CD4-positive, alpha-beta memory T cell (primary cell): Measurements from ENCODE around the gene UBE2E1. TPM values are rescaled to one million over a fixed set of nuclear protein-coding genes. Genes with fewer than 3 reads are reported as not detected.

Experiments used
- CTCF ChIA-PET: fragments of 350-600 bp; sonication (Branson Sonifier 250); formaldehyde crosslinking; loops from one replicate; lab custom pipeline; 2021; ENCODE audit warnings: inconsistent platforms; ENCODE audit not compliant: partially characterized antibody; lab: Charles Lee
- POLR2A ChIA-PET: fragments of 350-600 bp; sonication (Branson Sonifier 250); formaldehyde crosslinking; loops from one replicate; lab custom pipeline; 2021; ENCODE audit not compliant: partially characterized antibody; lab: Charles Lee
- DNase-seq, 5 donors: peaks; one replicate each; pipeline versions ENCODE4 v3.0.0 to v3.0.0-alpha.2; 2020 to 2022; ENCODE audit warnings: mixed read lengths in 1 of 5
- H3K27ac ChIP-seq: one replicate; pipeline ENCODE4 v1.7.0; 2013; ENCODE audit warnings: low read depth, low read length
- H3K27me3 ChIP-seq: 2 replicates; pipeline ENCODE4 v1.7.0; 2013; ENCODE audit warnings: mild to moderate bottlenecking, low read length, moderate library complexity; ENCODE audit not compliant: insufficient read depth
- H3K36me3 ChIP-seq: 2 replicates; pipeline ENCODE4 v1.7.0; 2013; ENCODE audit warnings: mild to moderate bottlenecking, low read length, moderate library complexity; ENCODE audit not compliant: insufficient read depth
- H3K4me1 ChIP-seq: 2 replicates; pipeline ENCODE4 v1.7.0; 2013; ENCODE audit warnings: mild to moderate bottlenecking, low read length, moderate library complexity; ENCODE audit not compliant: insufficient read depth
- H3K4me3 ChIP-seq, 2 donors: one replicate each; pipeline ENCODE4 v1.7.0; 2013; ENCODE audit warnings: low read length in 2 of 2, mild to moderate bottlenecking in 1 of 2
- H3K9me3 ChIP-seq, 2 donors: one replicate each; pipeline ENCODE4 v1.7.0; 2013; ENCODE audit warnings: low read length in 2 of 2, control low read depth in 1 of 2; ENCODE audit not compliant: control insufficient read depth in 1 of 2
- H3K27ac Mint-ChIP-seq, 7 donors: one replicate each; pipeline ENCODE4 v1.8.0; 2020 to 2021; ENCODE audit warnings: mixed read lengths in 7 of 7, mild to moderate bottlenecking in 6 of 7, inconsistent platforms in 3 of 7, moderate library complexity in 3 of 7
- H3K27me3 Mint-ChIP-seq, 2 donors: one replicate each; pipeline ENCODE4 v1.8.0; 2020 to 2021; ENCODE audit warnings: mixed read lengths in 2 of 2
- H3K36me3 Mint-ChIP-seq, 2 donors: one replicate each; pipeline ENCODE4 v1.8.0; 2020 to 2021; ENCODE audit warnings: mixed read lengths in 2 of 2, inconsistent platforms in 1 of 2, mild to moderate bottlenecking in 1 of 2
- H3K4me1 Mint-ChIP-seq, 4 donors: one replicate each; pipeline ENCODE4 v1.8.0; 2020 to 2021; ENCODE audit warnings: mixed read lengths in 4 of 4, mild to moderate bottlenecking in 1 of 4
- H3K4me3 Mint-ChIP-seq, 8 donors: one replicate each; pipeline ENCODE4 v1.8.0; 2020 to 2021; ENCODE audit warnings: mixed read lengths in 8 of 8, mild to moderate bottlenecking in 7 of 8, moderate library complexity in 6 of 8, inconsistent platforms in 3 of 8
- H3K9me3 Mint-ChIP-seq, 8 donors: one replicate each; pipeline ENCODE4 v1.8.0; 2020 to 2021; ENCODE audit warnings: mixed read lengths in 8 of 8, mild to moderate bottlenecking in 5 of 8, inconsistent platforms in 3 of 8, moderate library complexity in 1 of 8
- intact Hi-C: fragments of 100-400 bp; cut with micrococcal nuclease; formaldehyde crosslinking; loops from one replicate; pipeline ENCODE4 v1.15.1; 2023
- polyA plus RNA-seq, 2 donors: library from polyadenylated mRNA; unstranded; fragments of 300-500 nt; fragmentation: Illumina TruSeq; gene quantifications; one replicate each; pipeline ENCODE4 v1.2.3, GENCODE V29; 2021
- total RNA-seq, 2 experiments: library from RNA; stranded (reverse); gene quantifications; one replicate each; pipeline ENCODE4 v1.2.3, GENCODE V29; 2021

The UBE2E1 gene
- total and polyA plus RNA-seq, 4 experiments from 2014 or later: 10.9 to 61.4 (median 35.7) TPM

DNA sequence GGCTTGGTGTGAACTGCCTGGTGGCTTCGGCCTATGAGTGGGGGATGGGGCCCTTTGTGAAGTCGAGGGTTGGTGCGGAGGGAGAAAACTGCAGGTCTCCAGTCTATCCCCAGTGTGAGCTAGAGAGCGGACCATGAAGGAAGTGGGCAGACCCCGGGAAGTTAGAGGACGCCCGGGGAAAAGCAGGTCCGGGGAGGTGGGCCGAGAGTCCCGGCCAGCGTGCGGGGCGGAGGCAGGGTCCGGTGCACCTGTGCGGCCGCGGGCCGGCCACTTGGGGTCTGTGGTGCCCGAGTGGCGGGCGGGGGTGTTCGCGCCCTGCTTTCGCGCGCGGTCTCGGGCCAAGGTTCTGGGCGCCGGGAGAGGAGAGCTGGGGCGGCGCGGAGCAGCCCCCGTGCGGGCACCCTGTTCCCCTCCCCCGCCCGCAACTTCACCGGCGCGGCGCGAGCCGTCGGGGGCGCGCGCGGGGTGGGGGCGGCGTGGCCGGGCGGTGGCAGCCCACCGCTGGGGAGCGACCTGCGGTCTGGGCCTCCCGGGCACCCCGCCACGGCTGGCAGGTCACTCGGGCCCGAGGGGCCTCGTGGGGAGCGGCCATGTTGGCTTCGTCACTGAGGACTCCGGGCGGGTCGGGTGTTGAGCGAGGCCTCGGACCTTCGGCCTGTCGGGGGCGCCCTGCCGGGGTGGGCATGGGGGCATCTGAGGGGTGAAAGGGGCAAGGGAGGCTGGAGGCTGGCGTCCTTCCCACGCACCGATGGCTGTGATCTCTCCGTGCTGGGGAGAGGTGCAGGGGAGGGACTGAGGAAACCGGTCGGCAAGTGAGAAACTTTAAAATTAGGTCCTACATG is 4.8 kb downstream of the UBE2E1 start:
- Histone ChIP-seq H3K36me3 (no peaks in the 10 kb centered on the region), H3K27ac (peak overlapping the region; percentile 60), H3K4me3 (peak overlapping the region; percentile 9 to 58), H3K4me1 (peaks cover 62% of the 10 kb centered on the region), H3K27me3 (no peaks in the 10 kb centered on the region), H3K9me3 (no peaks in the 10 kb centered on the region)
- CTCF ChIA-PET: no interaction called here
- Mint-ChIP-seq H3K4me3 (peak overlapping the region; percentile 95 to 100 (median 98)), H3K4me1 (peaks cover 53 to 75% (median 59%) of the 10 kb centered on the region in 4 donors), H3K27me3 (no peaks in the 10 kb centered on the region), H3K36me3 (peaks cover 0 to 31% of the 10 kb centered on the region in 2 donors), H3K9me3 (no peaks in the 10 kb centered on the region), H3K27ac (peak overlapping the region; percentile 87 to 99 (median 98))
- peak; percentile 28 to 44 (median 38) for DNase-seq
- POLR2A ChIA-PET: interaction anchor here (0.8 to 4.9 kb wide), 2 partner anchors 28 to 107 kb away, joined by 3 to 35 read pairs; partner anchors contain the start of genes NKIRAS1 and RPL15
- intact Hi-C loops: no loop called here

DNA sequence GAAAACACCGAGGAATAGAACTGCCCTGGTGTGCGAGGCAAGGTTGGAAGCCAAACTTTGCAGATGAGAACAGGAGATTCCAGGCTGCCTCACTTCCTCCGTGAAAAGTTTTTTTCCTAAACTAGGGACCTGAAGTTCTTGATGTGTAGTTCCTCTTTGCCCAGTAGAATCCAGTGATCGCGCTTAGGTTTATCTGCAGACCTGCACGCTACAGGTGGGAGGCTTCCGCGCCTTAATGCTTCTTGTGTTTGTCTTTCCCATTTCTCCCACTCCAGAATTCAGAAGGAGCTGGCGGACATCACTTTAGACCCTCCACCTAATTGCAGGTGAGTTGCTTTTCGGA is 5.4 kb downstream of the UBE2E1 start:
- peaks cover 0 to 30% of the 10 kb centered on the region in 2 donors for H3K36me3 Mint-ChIP-seq
- ChIA-PET CTCF (no interaction called here), POLR2A (interaction anchor here (4.9 kb wide), 1 partner anchor 106 kb away, joined by 35 read pairs; the partner anchor contains the start of genes NKIRAS1 and RPL15)
- H3K4me1 Mint-ChIP-seq: peaks cover 53 to 72% (median 61%) of the 10 kb centered on the region in 4 donors
- H3K9me3 Mint-ChIP-seq: no peaks in the 10 kb centered on the region
- intact Hi-C loops: no loop called here
- H3K4me3 ChIP-seq: peak overlapping the region in 1 of 2 donors; percentile 58
- H3K4me1 ChIP-seq: peaks cover 62% of the 10 kb centered on the region
- H3K27ac Mint-ChIP-seq: peak overlapping the region; percentile 71 to 98 (median 96)
- H3K9me3 ChIP-seq: no peaks in the 10 kb centered on the region
- H3K4me3 Mint-ChIP-seq: peak overlapping the region; percentile 95 to 99 (median 97)
- no peaks in the 10 kb centered on the region for H3K27me3 ChIP-seq
- no peaks in the 10 kb centered on the region for H3K36me3 ChIP-seq
- peak in 1 of 5 donors; percentile 35 for DNase-seq
- H3K27ac ChIP-seq: peak overlapping the region; percentile 60
- no peaks in the 10 kb centered on the region for H3K27me3 Mint-ChIP-seq

DNA sequence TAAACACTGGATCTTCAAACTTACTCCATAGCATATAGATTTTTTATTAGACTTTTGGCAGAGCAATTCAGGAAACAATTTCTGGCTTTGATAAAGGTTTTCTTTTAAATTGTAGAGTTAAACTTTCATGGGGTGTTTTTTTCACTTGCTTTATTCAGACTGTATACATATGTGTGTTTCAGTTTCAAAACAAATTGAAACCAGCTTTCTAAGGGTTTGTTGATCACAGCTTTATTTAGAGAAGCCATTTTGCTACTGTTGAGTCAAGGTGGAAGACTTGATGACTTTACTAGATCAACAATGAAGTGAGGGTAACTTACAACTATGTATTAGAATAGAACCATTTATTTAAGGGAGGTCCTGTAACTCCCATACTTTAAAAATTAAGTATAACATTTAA is 6.2 kb downstream of the UBE2E1 start:
- CTCF ChIA-PET: no interaction called here
- H3K4me1 Mint-ChIP-seq: peaks cover 53 to 72% (median 62%) of the 10 kb centered on the region in 4 donors
- peak overlapping the region in 4 of 7 donors; percentile 53 to 95 (median 72) for H3K27ac Mint-ChIP-seq
- H3K4me3 Mint-ChIP-seq: peak overlapping the region; percentile 63 to 99 (median 97)
- H3K9me3 Mint-ChIP-seq: no peaks in the 10 kb centered on the region
- no peaks in the 10 kb centered on the region for H3K27me3 ChIP-seq
- no peak for DNase-seq
- no peak overlapping the region for H3K4me3 ChIP-seq
- POLR2A ChIA-PET: interaction anchor here (4.9 kb wide), 1 partner anchor 105 kb away, joined by 35 read pairs; the partner anchor contains the start of genes NKIRAS1 and RPL15
- intact Hi-C loops: no loop called here
- H3K36me3 Mint-ChIP-seq: peaks cover 0 to 29% of the 10 kb centered on the region in 2 donors
- no peak overlapping the region for H3K27ac ChIP-seq
- no peaks in the 10 kb centered on the region for H3K9me3 ChIP-seq
- no peaks in the 10 kb centered on the region for H3K27me3 Mint-ChIP-seq
- H3K4me1 ChIP-seq: peaks cover 60% of the 10 kb centered on the region
- H3K36me3 ChIP-seq: no peaks in the 10 kb centered on the region

DNA sequence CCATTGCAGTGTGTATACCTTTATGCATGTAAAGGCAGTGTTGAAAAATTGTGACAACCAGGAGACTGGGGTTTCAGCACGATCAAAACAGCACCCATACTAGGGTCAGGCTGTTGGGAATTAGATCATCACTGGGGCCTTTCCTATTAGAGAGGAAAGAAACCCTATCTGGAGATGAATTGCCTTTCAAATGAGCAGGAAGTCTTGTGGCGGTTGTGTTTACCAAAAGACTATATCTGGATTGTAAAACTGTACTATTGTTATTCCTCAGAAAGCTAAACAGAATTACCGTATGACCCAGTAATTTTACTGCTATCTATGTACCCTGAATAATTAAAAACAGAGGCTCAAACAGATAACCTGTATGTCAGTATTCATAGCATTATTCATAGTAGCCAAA is 10.1 kb downstream of the UBE2E1 start:
- Histone ChIP-seq H3K4me1 (peaks cover 38% of the 10 kb centered on the region), H3K36me3 (no peaks in the 10 kb centered on the region), H3K27ac (no peak overlapping the region), H3K27me3 (no peaks in the 10 kb centered on the region), H3K9me3 (no peaks in the 10 kb centered on the region), H3K4me3 (no peak overlapping the region)
- ChIA-PET POLR2A (no interaction called here), CTCF (no interaction called here)
- intact Hi-C loops: no loop called here
- Mint-ChIP-seq H3K4me1 (peaks cover 37 to 65% (median 55%) of the 10 kb centered on the region in 4 donors), H3K36me3 (peaks cover 15 to 25% of the 10 kb centered on the region in 2 donors), H3K4me3 (no peak overlapping the region), H3K27me3 (no peaks in the 10 kb centered on the region), H3K9me3 (no peaks in the 10 kb centered on the region), H3K27ac (peak overlapping the region in 1 of 7 donors; percentile 19)
- no peak for DNase-seq

DNA sequence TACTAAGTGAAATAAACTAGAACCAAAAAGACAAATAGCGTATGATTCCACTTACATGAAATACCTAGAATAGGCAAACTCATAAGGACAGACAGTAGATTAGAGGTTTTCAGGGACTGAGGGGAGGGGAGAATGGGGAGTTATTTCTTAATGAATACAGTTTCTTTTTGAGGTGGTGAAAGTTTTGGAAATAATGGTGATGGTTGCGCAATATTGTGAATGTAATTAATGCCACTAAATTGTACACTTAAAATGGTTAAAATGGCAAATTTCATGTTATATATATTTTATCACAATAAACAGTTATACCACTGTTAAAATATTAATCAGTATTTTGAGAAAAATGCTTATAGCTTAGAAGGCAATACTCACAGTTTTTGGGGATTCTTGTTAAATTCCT is 11.0 kb downstream of the UBE2E1 start:
- H3K36me3 Mint-ChIP-seq: peaks cover 15 to 20% of the 10 kb centered on the region in 2 donors
- CTCF ChIA-PET: interaction anchor here (0.7 kb wide), 1 partner anchor 137 kb away, joined by 3 read pairs; no protein-coding TSS in a partner anchor
- peaks cover 39 to 65% (median 56%) of the 10 kb centered on the region in 4 donors for H3K4me1 Mint-ChIP-seq

DNA sequence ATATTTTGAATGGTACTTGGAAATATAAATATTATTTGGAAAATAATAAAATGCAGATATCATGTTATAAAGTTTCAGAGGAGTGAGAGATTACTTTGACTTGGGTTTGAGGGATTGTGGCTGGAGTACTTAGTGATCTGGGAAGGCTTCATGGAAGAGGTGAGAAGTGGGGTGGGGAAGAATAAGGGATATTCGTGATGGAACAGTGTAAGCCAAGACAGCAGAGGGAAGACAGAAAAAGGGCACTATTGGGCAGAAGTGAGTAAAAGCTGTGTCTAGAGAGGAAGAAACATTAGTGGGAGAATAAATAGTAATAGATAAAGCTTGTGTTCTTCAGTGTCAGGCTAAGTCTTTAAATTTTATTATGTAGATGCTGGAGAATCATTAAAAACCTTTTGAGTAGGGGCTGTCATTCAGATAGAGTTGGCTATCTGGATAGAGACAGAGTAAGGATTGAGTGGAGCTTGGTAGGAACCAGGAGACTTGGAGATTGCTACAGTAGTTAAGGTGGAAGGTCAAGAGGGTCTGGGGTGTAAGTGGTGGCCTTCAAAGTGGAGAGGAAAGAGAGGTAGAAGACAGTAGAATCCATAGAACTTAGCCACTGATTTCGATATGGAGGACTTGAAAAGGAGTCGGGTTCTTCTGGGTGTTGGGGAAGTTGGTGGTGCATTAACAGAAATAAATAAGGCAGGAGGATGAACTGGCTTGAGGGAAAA is 11.9 kb downstream of the UBE2E1 start:
- ChIA-PET CTCF (no interaction called here), POLR2A (no interaction called here)
- Histone ChIP-seq H3K27me3 (no peaks in the 10 kb centered on the region), H3K9me3 (no peaks in the 10 kb centered on the region), H3K36me3 (no peaks in the 10 kb centered on the region), H3K4me3 (no peak overlapping the region), H3K4me1 (peaks cover 22% of the 10 kb centered on the region), H3K27ac (no peak overlapping the region)
- peak overlapping the region in 3 of 7 donors; percentile 15 to 32 (median 31) for H3K27ac Mint-ChIP-seq
- no peaks in the 10 kb centered on the region for H3K27me3 Mint-ChIP-seq
- intact Hi-C loops: no loop called here
- peak overlapping the region in 3 of 8 donors; percentile 0 to 4 (median 2) for H3K4me3 Mint-ChIP-seq
- H3K36me3 Mint-ChIP-seq: peaks cover 12 to 15% of the 10 kb centered on the region in 2 donors
- no peaks in the 10 kb centered on the region for H3K9me3 Mint-ChIP-seq
- DNase-seq: no peak
- H3K4me1 Mint-ChIP-seq: peaks cover 36 to 62% (median 51%) of the 10 kb centered on the region in 4 donors

More for the DNA sequence above, 11.0 kb downstream of the UBE2E1 start:
- H3K4me1 ChIP-seq: peaks cover 32% of the 10 kb centered on the region
- H3K36me3 ChIP-seq: no peaks in the 10 kb centered on the region
- POLR2A ChIA-PET: no interaction called here
- H3K27ac ChIP-seq: no peak overlapping the region
- H3K4me3 ChIP-seq: no peak overlapping the region
- no peaks in the 10 kb centered on the region for H3K27me3 ChIP-seq
- no peak overlapping the region for H3K4me3 Mint-ChIP-seq
- no peaks in the 10 kb centered on the region for H3K9me3 Mint-ChIP-seq
- peak overlapping the region in 1 of 7 donors; percentile 7 for H3K27ac Mint-ChIP-seq
- no peaks in the 10 kb centered on the region for H3K9me3 ChIP-seq
- H3K27me3 Mint-ChIP-seq: no peaks in the 10 kb centered on the region
- intact Hi-C loops: no loop called here
- DNase-seq: no peak
